CD4-positive, alpha-beta T cell treated with Interleukin-17A for 4 hours (primary cell): ENCODE measurements around the gene G3BP1.
"Not testable (repeated sequence)": the region's sequence is repeated elsewhere in the genome, so short reads cannot be mapped to it uniquely, and the experiment has no call there.

ENCODE experiments used
- DNase-seq: peaks from one replicate; pipeline ENCODE4 v3.0.0-alpha.2; 2020; ENCODE audit warnings: mixed read lengths

Gene G3BP1

DNA sequence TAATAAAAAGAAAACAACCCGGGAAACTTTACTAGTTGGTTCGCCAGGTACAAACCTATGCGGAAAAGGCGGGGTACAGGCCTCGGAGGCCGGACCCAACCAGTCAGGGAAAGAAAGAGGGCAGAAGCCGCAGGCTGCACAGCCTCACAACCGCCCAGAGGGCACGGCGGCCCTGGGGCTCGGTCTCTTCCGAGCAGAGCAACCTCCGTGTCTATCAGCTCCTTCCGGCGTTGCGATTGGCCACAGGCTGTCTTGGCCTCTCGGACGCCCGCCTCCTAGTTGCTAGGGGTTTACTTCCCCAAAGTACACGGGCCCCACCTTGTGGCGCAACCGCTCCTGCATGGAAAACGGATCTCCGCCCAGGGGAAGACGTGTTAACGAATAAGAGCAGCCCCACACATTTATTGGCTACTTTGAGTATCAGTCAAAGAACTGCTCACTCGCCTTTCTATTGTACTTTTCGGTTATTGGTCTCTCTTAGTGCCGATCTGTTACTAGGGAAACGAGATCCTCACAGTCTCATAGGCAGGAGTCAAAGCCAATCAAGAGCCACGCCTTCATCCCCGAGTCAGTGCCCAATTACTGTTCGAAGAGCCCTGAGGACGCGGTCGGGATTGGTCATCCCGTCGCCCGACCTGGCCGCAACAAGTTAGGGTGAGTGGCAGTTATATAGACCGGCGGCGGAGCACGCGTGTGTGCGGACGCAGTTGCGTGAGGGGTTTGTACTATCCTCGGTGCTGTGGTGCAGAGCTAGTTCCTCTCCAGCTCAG lies at the start of gene G3BP1:
G3BP1 (plus strand) TSS at position 696 of the 770 bp plus-strand sequence. CDS start 14,667 bp downstream, outside the sequence.
- DNase-seq, result peak; percentile 98

DNA sequence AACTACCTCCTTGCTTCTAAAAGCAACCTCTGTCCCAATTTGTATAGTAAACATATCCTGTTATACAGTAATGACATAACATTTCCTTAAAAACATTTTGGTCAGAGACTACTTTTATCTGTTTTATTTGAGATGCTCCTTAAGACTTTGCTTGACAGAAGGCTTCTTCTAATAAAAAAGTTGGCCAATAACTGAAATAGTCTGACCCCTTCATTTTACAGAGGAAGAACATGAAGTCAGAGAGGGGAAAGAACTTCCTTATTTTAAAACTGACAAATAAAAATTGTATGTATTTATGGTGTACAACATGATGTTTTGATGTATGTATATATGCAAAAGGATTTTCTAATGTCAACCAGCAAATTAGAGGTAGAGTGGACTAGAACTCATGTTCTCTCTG lies 49.2 kb upstream of the G3BP1 start:
- DNase-seq, result no peak

DNA sequence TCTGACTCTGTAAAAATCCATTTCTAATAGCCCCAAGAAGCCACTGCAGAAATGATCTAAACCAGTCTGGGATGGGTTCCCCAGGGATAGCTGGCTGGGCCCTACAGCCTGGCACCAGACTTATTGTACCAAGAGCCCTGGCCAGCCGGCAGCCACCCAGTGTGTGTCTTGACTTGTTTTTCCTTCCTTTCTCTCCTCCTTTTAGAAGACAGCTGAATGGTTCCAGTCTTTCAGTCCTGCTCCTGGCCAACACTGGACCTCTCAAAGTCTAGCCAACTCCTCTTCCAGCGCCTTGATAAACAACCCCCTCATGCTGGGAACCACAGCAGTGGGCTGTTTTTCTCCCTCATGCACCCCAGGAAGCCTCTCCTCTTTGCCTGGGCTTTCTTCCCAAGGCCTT lies 47.4 kb upstream of the G3BP1 start:
- no peak for DNase-seq

DNA sequence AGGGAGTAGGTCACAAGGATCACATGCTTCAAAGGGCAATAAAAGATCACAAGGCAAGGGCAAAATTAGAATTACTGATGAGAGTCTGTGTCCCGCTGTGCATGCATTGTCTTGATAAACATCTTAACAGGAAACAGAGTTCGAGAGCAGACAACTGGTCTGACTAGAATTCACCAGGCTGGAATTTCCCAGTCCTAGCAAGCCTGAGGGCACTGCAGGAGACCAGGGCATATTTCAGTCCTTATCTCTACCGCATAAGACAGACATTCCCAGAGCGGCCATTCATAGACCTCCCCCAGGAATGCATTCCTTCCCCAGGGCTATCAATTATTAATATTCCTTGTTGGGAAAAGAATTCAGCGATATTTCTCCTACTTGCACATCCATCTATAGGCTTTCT lies 42.2 kb upstream of the G3BP1 start:
- not testable (repeated sequence) for DNase-seq

DNA sequence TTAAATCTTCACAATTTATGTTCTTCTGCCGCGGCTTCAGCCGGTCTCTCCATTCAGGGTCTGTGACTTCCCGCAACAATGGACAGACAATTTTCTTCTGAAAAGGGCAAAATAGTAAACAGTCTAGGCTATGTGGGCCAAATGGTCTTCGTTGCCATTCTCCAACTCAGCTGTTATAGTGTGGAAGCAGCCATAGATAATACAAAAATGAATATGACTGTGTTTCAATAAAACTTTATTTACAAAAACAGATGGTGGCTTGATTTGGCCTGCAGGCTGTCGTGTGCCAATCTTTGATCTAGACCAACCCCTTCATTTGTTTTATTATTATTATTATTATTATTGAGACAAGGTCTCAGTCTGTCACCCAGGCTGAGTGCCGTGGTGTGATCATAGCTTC lies 41.4 kb upstream of the G3BP1 start:
- no peak for DNase-seq

DNA sequence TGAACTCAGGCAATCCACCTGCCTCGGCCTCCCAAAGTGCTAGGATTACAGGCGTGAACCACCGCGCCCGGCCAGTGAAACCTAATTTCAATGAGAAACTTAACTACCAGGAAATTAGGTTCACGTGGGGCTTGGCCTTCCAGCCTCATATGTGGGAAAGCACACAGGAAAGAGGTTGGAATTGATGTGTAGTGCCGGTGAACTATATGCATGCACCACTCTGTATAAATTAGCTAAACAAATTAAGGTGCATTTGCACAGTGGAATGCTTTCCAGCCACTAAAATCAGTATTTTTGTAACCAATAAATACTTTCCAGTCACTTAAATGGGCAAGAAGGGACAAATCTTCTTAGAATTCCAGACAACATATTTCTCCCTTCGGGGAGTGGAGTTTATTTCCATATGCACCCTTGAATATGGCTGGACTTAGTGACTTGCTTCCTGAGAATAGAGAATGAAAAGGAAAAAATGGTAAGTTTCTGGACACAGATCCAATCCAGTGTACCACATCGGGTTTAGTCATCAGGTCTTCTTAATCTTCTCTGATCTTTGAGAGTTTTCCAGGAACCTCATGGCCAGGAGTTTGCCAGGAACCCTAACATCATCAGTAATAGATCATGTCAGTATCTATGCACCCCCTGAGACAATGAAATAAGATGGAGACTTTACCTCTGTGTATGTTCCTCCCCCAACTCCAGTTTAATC lies 38.2 kb upstream of the G3BP1 start:
- no peak for DNase-seq

DNA sequence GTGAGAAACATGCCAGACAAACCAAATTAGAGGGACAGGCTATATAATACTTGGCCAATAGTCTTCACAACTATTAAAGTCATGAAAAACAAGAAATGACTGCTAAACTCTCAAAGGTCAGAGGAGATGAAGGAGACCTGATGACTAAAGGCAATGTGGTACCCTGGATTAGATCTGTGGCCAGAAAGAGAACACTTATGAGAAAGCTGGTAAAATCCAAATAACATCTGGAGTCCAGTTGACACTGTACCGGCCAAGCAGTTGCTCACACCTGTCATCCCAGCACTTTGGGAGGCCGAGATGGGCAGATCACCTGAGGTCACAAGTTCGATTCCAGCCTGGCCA lies 37.7 kb upstream of the G3BP1 start:
- DNase-seq, result no peak

DNA sequence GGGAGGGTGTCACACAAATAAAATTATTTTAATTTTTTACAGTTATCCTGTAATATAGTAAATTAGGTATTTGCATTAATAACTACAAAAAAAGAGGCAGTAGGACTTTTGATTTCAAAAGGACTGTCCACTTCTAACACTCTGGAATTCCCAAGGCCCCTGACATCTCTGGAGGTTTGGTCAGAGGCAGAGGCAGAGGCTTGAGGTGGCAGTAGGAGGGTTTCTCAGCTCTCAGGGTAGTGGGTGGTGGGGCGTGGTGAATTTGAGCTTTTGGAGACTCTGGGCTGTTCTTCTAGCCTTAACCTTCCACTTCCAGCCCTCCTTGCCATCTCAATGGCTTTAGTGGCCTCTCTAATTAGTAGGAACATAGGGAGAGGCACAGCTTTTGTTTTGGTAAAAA lies 36.1 kb upstream of the G3BP1 start:
- no peak for DNase-seq

DNA sequence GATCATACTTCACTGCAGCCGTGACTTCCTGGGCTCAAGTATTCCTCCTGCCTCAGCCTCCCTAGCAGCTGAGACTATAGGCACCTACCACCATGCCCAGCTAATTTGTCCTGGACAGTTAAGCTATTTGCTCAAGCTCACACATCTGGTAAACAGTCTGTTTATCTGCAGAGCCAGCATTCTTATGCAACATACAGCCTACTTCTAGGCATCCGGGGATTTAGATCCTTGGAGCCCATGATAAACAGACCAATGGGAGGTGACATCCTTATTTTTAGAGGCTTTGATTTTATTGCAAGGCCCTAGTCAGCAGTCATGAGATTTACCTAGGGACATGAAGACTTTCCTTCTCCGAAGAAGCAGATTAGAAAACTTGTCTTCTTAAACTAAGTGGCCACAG lies 34.3 kb upstream of the G3BP1 start:
- no peak for DNase-seq

DNA sequence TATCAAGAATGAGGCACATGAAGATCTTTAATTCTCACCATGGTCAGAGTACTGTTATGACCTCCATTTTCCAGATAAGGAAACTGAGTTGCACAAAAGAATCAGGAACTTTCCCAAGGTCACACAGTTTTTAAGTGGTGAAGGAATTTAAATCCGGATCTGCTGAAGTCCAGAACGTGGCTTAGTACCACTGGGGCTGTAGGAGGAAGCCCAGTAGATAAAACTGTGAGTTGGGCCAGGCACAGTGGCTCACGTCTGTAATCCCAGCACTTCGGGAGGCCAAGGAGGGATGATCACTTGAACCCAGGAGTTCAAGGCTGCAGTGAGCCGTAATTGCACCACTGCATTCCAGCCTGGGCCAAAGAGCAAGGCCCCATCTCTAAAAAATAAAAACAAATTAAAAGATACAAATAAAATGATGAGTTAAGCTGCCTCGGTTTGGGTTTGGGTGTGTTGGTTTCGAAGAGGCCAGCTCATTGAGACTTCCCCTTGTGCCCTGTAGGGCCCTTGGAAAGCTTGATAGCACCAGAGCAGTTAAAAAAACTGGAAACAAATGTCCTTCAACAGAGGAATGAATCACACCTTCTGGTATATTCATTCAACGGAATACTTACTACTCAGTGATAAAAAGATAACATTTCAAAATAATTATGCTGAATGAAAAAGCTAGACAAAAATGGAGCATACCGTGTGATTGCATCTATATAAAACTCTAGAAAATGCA lies 33.5 kb upstream of the G3BP1 start:
- no peak for DNase-seq

DNA sequence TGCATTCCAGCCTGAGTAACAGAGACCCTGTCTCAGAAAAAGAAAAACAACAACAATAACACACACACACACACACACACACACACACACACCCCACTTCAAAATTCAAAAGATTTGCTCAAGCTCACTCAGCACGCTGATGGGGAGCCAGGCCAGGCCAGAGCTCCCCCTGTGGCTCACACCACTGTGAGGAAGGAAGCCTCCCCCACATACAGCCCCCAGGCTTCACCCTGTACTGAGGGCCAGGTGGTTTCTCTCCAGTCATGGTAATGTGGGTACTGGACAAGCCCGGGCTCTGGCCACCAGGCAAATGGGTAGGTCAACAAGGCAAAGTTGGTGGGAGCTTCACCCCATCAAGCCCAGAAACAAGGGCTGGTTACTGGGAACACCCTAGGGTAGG lies 32.4 kb upstream of the G3BP1 start:
- no peak for DNase-seq

DNA sequence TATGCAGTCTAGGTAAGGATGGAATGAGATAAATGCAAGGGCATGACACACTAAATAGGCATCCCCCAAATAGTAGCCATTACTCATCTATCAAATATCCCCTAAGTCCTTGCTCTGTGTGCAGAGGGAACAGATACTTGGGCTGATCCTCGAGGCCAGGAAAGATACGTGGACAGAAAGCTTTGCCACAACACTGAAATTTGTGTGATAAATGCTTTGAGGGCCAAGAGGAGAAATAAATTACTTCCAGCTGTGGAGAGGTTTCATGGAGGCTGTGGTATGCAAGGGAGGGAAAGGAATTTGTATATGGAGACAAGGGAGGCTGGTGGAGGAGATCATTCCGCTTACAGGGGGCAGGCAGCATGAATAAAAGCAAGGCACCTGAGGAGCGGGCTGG lies 31.8 kb upstream of the G3BP1 start:
- no peak for DNase-seq

DNA sequence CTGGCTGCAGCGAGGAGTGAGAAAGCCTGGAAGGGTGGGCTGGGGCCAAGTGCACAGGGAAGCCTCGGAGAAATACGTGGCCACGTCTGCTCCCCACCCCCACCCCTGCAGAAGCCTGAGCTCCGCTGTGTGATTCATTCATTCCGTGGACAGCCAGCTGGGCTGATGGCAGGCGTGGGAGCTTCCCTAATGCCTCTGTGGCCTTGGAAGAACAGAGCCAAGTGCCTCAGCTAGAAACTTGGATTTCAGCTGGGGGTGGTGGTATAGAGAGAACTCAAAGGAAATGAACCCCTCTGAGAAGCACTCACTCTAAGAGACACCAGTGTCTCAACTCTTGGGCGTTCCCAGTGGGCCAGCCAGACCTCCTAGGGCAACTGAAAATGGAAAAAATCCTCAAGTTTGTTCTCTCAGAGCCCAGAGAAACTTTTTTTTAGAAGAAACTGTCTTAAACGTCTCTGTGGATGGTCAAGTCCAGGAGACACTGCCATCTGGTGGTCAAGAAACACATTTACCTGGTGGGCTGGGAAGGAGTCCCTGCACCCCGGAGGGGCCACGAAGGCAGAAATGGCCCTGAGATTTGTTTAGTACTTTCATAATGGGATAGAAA lies 31.3 kb upstream of the G3BP1 start:
- DNase-seq, result peak; percentile 61

DNA sequence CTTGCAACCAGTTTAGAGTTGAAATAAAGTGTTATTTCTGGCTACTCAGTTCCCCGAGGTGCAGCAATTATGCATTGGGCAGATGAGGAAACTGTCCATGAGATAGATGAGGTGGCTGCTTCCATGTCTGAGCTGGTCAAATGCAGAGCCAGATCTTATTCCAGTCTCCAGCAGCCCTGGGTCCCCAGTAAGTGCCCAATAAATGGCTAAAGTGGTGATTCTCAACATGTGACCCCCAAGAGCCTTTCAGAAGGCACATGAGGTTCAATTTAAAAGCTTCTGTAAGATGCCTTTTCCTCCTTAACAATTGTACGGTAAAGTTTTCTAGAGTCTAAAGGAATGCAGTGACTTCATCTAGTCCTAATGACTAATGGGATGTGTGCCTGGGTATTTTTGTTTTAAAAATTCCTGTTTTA lies 30.8 kb upstream of the G3BP1 start:
- no peak for DNase-seq

DNA sequence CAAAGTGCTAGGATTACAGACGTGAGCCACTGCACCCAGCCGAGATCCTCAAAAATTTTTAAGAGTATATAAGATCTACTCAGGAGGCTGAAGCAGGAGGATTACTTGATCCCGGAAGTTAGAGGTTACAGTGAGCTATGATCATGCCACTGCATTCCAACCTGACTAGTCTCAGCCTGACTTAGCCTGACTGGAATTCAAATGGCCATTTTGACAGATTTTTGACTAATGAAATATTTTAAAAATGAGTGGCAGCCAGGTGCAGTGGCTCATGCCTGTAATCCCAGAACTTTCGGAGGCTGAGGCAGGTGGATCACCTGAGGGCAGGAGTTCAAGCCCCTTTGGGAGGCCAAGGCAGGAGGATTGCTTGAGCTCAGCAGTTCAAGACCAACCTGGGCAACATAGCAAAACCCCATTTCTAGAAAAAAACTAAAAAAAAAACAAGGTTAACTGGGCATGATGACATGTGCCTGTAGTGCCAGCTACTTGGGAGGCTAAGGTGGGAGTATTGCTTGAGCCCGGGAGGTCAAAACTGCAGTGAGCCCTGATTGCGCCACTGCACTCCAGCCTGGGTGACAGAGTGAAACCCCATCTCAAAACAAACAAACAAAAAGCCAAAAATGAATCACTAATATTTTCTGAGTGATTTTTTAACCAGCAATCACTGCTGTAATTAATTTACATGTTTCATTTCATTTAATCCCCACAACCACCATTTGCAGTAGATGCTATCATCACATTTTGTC lies 29.9 kb upstream of the G3BP1 start:
- DNase-seq, result no peak

DNA sequence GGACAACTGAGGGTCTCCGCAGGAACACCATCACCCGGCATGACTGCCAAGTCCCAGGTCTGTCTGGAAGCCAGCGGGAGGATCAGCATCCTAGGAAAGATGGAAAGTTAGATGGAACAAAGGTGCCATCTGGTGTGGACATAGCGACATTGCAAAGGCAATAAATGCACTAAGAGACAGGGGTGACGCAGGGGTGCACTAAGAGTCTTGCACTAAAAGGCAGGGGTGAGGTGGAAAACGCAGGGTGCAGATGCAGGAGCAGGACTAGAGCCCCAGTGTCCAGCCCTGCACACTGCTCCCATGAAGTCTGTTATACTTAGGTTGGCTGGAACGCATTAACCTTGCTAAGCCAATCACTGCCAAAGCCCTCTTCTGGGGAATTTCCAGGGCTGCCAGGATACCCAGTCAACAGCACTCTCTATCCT lies 28.9 kb upstream of the G3BP1 start:
- DNase-seq, result no peak

DNA sequence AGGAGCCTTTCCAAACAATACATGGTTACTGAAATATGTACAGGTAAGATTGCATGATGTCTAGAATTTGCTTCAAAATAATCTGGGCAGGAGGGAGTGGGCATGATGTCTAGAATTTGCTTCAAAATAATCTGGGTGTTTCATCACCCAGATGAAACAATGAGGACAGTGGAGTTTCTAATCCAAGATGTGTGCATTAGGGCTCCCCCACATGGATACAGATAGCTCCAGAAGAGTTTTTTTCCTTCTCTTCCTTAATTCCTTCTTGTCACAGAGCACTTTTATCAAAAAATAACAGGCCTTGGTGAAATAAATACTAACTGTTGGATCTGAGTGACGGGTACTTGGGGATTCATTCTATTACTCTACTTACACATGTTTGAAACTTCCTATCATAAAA lies 28.2 kb upstream of the G3BP1 start:
- DNase-seq, result no peak

DNA sequence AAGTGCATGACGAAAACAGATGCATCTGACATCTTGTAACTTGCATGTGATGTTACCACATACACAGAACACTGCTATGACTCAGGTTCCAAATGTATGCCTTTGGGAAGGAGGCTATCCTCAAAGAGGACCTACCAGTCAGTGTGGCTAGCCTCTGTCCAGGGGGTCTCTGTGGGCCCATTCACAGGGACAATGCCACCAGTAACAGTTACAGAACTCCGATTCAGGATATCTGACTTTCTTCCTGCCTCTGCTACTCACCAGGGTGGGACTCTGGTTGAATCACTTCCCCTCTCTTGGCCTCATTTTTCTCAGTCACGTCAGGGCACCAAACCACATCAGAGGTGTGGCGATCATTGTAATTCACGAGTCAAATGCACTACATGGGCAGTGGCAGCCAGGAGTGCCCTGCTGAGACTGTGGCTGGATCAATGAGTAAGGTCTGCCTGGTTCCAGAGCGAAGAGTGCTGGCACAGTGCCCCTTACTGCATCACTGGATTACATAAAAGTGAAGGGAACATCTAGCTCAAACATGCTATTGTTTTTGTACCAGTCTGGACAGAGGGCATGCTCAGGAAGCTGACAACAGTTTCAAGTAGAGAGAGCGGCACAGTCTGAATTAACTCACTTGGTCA lies 26.6 kb upstream of the G3BP1 start:
- peak; percentile 55 for DNase-seq

DNA sequence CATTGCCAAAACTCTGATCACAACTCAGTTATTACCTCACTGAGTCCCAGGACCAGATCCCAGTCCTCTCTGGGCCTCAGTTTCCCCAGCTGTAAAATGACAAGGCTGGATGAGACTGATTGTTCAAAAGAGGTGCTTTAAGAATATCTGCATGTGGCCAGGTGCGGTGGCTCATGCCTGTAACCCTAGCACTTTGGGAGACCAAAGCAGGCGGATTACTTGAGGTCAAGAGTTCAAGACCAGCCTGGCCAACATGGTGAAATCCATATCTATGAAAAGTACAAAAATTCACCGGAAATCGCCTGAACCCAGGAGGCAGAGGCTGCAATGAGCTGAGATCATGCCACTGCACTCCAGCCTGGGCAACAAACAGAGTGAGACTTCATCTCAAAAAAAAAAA lies 21.6 kb upstream of the G3BP1 start:
- no peak for DNase-seq

DNA sequence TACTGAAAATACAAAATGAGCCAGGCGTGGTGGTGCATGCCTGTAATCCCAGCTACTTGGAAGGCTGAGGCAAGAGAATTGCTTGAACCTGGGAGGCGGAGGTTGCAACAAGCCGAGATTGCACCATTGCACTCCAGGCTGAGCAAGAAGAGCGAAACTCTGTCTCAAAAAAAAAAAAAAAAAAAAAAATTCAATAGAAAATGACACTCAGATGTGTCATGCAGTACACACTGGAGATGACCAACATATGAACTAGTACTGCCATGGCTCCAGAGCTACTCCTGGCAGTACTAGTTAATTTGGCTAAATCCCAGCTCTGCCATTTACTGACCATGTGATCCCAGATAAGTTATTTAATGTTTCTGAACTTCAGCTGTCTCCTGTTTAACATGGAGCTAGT lies 20.7 kb upstream of the G3BP1 start:
- DNase-seq, result no peak

DNA sequence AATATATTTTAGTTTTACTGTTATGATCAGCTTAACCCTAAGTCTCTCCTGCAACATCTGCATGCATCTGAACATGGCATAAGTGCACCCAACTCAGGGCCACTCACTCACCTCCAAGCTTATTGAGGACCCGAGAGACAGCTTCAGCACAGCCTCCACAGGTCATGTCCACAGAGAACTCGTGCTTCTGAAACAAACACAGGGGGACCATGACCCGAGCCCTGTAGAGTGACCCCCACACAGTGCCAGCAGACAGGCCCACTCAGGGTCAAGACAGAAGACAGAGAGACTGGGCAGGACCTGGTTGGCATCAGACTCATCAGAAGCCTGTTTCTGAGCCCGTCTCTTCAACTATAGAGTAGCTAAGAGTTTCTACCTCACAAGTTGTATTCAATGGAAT lies 20.2 kb upstream of the G3BP1 start:
- no peak for DNase-seq

DNA sequence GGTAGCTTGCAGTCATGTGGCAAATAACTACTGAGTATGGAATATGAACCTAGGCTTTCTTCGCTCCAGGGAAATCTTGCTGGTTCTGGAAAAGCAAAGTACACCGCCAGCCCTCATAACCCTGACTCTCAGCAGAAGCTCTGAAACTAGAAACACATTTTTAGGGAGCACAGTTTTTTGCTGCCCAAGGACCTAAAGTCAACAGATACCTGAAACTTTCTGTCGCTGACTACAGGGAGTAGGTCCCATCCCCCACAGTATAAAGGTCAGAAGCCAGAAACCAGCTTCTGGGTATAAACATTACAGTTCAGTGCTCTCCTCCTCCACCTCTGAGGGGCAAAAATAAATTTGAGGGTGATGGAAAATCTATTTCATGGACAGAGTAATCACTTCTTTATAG lies 16.4 kb upstream of the G3BP1 start:
- DNase-seq, result no peak
